ENCODE data around the gene PAIP2B.

The PAIP2B gene

GRCh38 chr2:71155846-71156245 lies 71.1 kb downstream of the PAIP2B start:
- ATAC-seq: no peak
- TF ChIP-seq ESRRG (CRISPR knock-in tag; IDR thresholded peaks at IDR 0.05): no peak
- TF ChIP-seq CREB5 (CRISPR knock-in tag; IDR thresholded peaks at IDR 0.05; ENCODE audit: low read depth): no peak
- no peak for TF ChIP-seq TOX (CRISPR knock-in tag; IDR thresholded peaks at IDR 0.05; ENCODE audit: borderline replicate concordance)
- TF ChIP-seq ZNF70 (CRISPR knock-in tag; IDR thresholded peaks at IDR 0.05): no peak
- TF ChIP-seq ZFP3 (CRISPR knock-in tag; IDR thresholded peaks at IDR 0.05): no peak
- TF ChIP-seq CSDC2 (CRISPR knock-in tag; IDR thresholded peaks at IDR 0.05): no peak
- TF ChIP-seq ZNF565 (CRISPR knock-in tag; conservative IDR thresholded peaks at IDR 0.05; ENCODE audit: low read depth): no peak
- no peak for TF ChIP-seq POU6F1 (CRISPR knock-in tag; IDR thresholded peaks at IDR 0.05; ENCODE audit: borderline replicate concordance, low read depth)
- TF ChIP-seq PPARA (CRISPR knock-in tag; IDR thresholded peaks at IDR 0.05; ENCODE audit: borderline replicate concordance): no peak
- no peak for TF ChIP-seq GLIS3 (CRISPR knock-in tag; IDR thresholded peaks at IDR 0.05)
- TF ChIP-seq TSHZ2 (CRISPR knock-in tag; IDR thresholded peaks at IDR 0.05): no peak
- TF ChIP-seq RARB (CRISPR knock-in tag; IDR thresholded peaks at IDR 0.05): no peak
- no peak for TF ChIP-seq ZC3H10 (CRISPR knock-in tag; IDR thresholded peaks at IDR 0.05)
- TF ChIP-seq ISL1 (CRISPR knock-in tag; IDR thresholded peaks at IDR 0.05): no peak
- TF ChIP-seq TCF4 (CRISPR knock-in tag; IDR thresholded peaks at IDR 0.05; ENCODE audit: borderline replicate concordance): no peak
- no peak for TF ChIP-seq ZFP30 (CRISPR knock-in tag; IDR thresholded peaks at IDR 0.05)

GRCh38 chr2:71154798-71155197 lies 72.1 kb downstream of the PAIP2B start:
- TF ChIP-seq ARNTL (CRISPR knock-in tag; IDR thresholded peaks at IDR 0.05; ENCODE audit: borderline replicate concordance, low read depth): no peak
- no peak for TF ChIP-seq GLIS3 (CRISPR knock-in tag; IDR thresholded peaks at IDR 0.05)
- TF ChIP-seq TOX (CRISPR knock-in tag; IDR thresholded peaks at IDR 0.05; ENCODE audit: borderline replicate concordance): no peak
- TF ChIP-seq TSHZ2 (CRISPR knock-in tag; IDR thresholded peaks at IDR 0.05): no peak
- TF ChIP-seq ZFP30 (CRISPR knock-in tag; IDR thresholded peaks at IDR 0.05): no peak
- TF ChIP-seq PATZ1 (CRISPR knock-in tag; IDR thresholded peaks at IDR 0.05; ENCODE audit: borderline replicate concordance): no peak
- TF ChIP-seq ZNF70 (CRISPR knock-in tag; IDR thresholded peaks at IDR 0.05): no peak
- no peak for TF ChIP-seq CSRNP3 (CRISPR knock-in tag; IDR thresholded peaks at IDR 0.05)
- TF ChIP-seq ESRRG (CRISPR knock-in tag; IDR thresholded peaks at IDR 0.05): no peak
- no peak for TF ChIP-seq BACH2 (CRISPR knock-in tag; IDR thresholded peaks at IDR 0.05; ENCODE audit: borderline replicate concordance)
- TF ChIP-seq OSR1 (CRISPR knock-in tag; IDR thresholded peaks at IDR 0.05): no peak
- TF ChIP-seq ZFP3 (CRISPR knock-in tag; IDR thresholded peaks at IDR 0.05): no peak
- no peak for TF ChIP-seq ZNF8 (CRISPR knock-in tag; IDR thresholded peaks at IDR 0.05)
- TF ChIP-seq PPARA (CRISPR knock-in tag; IDR thresholded peaks at IDR 0.05; ENCODE audit: borderline replicate concordance): no peak
- TF ChIP-seq ISL1 (CRISPR knock-in tag; IDR thresholded peaks at IDR 0.05): no peak
- ATAC-seq: no peak; the same call in 2 of the 3 replicates

All from SK-N-SH treated with all-trans-retinoic acid at 6 μM for 48 hours (cell line).